GM10847 (cell line): Measurements from ENCODE around the gene IL2RA.

ENCODE experiments used
- POLR2A ChIP-seq: IDR thresholded peaks from 2 replicates; pipeline ENCODE4 v1.6.1; 2011; ENCODE audit not compliant: insufficient read length; ENCODE audit errors: extremely low read depth

IL2RA gene

GRCh38 chr10:6052247-6053221, 9.6 kb downstream of the IL2RA start:
- TF ChIP-seq POLR2A = no peak

GRCh38 chr10:6050801-6051445, 11.2 kb downstream of the IL2RA start:
- TF ChIP-seq POLR2A = no peak

- no peak for TF ChIP-seq POLR2A
Measured at GRCh38 chr10:6049031-6049400, 13.2 kb downstream of the IL2RA start.

GRCh38 chr10:6048281-6049030, 13.7 kb downstream of the IL2RA start:
- no peak for TF ChIP-seq POLR2A

GRCh38 chr10:6047847-6048246, 14.3 kb downstream of the IL2RA start:
- no peak for TF ChIP-seq POLR2A

GRCh38 chr10:6046773-6047611, 15.2 kb downstream of the IL2RA start:
- TF ChIP-seq POLR2A = no peak

GRCh38 chr10:6045878-6046772, 16.0 kb downstream of the IL2RA start:
- no peak for TF ChIP-seq POLR2A

- TF ChIP-seq POLR2A = no peak
Measured at GRCh38 chr10:6045314-6045848, 16.8 kb downstream of the IL2RA start.

- no peak for TF ChIP-seq POLR2A
Measured at GRCh38 chr10:6044751-6045313, 17.3 kb downstream of the IL2RA start.

- TF ChIP-seq POLR2A = no peak
Measured at GRCh38 chr10:6044060-6044459, 18.1 kb downstream of the IL2RA start.

- no peak for TF ChIP-seq POLR2A
Measured at GRCh38 chr10:6040205-6040604, 22.0 kb downstream of the IL2RA start.

- TF ChIP-seq POLR2A = no peak
Measured at GRCh38 chr10:6039711-6040110, 22.5 kb downstream of the IL2RA start.

- no peak for TF ChIP-seq POLR2A
Measured at GRCh38 chr10:6038071-6038631, 24.0 kb downstream of the IL2RA start.
